GM23248 (cell line): ENCODE measurements around the gene SLX4IP.

ENCODE experiments used
- EZH2 ChIP-seq: fragments of 200-600 bp; sonication (generic); IDR thresholded peaks from 2 replicates; pipeline ENCODE4 v1.6.1; 2018; ENCODE audit warnings: antibody characterized with exemption, mild to moderate bottlenecking; ENCODE audit not compliant: insufficient read depth, poor library complexity, severe bottlenecking
- EZH2phosphoT487 ChIP-seq: fragments of 200-600 bp; sonication (generic); IDR thresholded peaks from 2 replicates; pipeline ENCODE4 v1.6.1; 2018; ENCODE audit warnings: antibody characterized with exemption, moderate library complexity, mild to moderate bottlenecking, low read depth; ENCODE audit not compliant: insufficient read depth

DNA sequence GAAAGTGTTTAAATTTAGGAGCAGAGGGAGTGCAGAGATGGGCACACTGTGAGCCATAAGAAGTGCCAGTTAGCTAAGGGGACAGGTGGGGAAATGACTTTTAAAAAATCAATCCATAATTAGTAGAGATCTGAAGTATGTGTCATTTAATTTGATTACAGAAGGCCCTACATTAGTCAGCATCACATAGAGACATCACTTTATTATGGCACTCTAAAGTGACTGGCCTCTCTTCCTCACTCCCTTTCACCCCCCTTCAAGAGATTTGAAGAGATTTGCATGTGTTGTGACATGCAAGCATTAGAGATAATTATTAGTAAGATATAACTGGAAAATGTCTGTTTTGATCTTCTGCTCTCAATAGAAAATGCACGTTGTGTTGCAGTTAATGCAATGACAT is 86.7 kb downstream of the SLX4IP start:
- TF ChIP-seq EZH2 (no peak), EZH2phosphoT487 (no peak)
